GM21723 (cell line): ENCODE results near the gene RNPC3.

Experiments
- ATAC-seq: cut with Tn5 transposase; IDR thresholded peaks from one replicate; pipeline ENCODE4 v1.9.1; 2021; ENCODE audit warnings: mild to moderate bottlenecking, moderate library complexity; ENCODE audit not compliant: unreplicated experiment

Gene RNPC3

DNA sequence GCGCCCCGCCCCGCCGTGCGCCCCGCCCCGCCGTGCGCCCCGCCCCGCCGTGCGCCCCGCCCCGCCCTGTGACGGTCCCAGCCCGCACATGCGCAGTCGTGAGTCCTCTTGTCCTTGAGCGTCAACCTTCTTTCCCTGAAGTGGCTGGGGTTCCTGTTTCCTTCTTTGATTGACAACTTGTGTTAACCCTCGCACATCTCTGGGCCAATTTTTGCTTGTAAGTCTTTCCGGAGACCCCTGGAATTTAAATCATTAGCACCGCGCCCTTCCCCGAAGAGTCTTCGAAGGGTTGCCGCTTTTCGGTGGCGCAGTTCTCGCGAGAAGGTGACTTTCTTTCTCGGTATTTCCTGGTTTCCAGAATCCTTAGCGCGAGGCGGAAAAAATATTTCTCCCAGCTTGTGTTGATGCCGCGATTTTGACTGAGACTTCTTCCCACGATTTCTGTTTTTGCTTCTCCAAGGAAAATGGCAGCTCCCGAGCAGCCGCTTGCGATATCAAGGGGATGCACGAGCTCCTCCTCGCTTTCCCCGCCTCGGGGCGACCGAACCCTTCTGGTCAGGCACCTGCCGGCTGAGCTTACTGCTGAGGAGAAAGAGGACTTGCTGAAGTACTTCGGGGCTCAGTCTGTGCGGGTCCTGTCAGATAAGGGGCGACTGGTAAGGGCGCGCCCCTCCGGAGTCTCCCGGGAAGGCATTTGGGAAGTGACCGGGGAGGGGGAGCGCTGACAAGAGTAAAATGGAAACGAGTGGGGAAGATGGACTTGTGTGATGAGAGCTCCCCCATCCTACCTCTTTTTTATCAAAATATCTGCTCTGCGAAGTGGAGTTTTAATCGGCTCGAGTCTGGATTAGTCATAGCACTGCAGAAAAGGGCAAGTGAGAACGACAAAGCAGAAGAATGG, at the start of gene RNPC3:
Gene RNPC3 (plus strand): TSS at position 93 of the 901 bp plus-strand sequence. CDS start 372 bp downstream, at position 465.
- ATAC-seq = peak; percentile 88

- no peak for ATAC-seq
Observed at GRCh38 chr1:103477101-103477500, 48.4 kb upstream of the RNPC3 start.

GRCh38 chr1:103489935-103490334, 35.6 kb upstream of the RNPC3 start:
- no peak for ATAC-seq

GRCh38 chr1:103492003-103492625, 33.4 kb upstream of the RNPC3 start:
- no peak for ATAC-seq

DNA sequence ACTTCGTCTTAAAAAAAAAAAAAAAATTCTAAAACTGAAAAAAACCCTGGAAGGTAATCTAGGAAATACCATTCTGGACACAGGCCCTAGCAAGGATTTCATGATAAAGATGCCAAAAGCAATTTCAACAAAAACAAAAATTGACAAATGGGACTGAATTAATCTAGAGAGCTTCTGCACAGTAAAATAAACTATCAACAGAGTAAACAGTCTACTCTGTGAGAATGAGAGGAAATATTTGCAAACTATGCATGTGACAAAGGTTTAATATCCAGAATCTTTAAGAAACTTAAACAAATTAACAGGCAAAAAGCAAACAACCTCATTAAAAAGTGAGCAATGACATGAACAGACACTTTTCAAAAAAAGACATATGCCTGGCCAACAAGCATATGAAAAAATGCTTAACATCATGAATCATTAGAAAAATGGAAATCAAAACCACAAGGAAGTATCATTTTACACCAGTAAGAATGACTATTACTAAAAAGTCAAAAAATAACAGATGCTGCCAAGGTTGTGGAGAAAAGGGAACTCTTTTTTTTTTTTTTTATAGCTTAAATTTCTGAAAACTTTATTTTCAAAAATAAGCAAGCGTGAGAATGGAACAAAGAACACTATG, 29.4 kb upstream of the RNPC3 start:
- no peak for ATAC-seq

GRCh38 chr1:103497404-103497803, 28.1 kb upstream of the RNPC3 start:
- ATAC-seq = no peak

DNA sequence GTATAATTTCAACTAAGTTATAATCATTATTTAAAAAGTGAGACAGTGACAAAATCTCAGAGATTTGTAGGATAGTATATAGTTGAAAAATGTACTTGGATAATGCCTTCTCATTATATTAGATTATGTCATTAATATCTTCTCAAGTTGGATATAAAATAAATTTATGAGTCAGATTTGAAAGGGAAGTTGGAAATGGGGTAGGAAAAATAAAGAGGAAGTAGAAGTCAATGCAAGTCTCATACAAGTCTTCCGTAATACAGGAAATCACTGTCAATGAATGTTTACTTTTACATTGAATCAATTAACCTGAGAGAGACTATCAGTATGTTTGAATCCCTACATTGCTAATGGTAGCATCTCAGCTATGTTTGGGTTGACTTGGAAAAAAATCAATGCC, 16.2 kb upstream of the RNPC3 start:
- no peak for ATAC-seq

DNA sequence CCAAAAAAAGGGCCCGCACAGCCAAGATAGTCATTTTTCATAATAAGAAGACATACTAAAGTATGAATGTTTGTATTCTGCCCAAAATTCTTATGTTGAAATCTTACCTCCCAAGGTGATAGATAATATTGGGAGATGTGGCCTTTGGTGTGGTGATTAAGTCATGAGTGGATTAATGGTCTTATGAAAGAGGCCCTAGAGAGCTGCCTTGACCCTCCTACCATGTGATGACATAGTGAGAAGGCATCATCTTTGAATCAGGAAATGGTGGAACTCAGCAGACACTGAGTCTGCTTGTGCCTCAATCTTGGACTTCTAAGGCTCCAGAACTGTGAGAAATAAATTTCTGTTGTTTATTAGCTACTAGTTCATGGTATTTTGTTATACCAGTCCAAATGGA, 11.8 kb upstream of the RNPC3 start:
- no peak for ATAC-seq

GRCh38 chr1:103514920-103515503, 10.5 kb upstream of the RNPC3 start:
- ATAC-seq = peak; percentile 88

DNA sequence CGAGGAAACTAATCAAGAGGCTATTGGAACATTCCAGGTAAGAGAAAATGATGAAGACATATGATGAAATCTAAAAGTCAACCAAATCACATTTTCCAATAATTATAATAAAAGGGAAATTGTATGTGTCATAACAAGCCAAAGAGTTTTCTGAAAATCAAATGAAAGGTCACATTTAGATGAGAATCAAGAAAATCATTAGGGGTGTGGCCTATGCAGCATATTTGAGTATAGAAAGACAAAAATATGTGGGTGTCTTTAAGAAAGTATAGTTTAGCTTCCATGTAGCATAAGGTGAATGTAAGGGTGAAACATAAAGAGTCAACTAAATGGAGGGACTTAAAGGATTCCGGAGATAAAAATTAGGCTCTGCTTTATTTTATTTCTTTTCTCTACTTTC, 9.2 kb upstream of the RNPC3 start:
- ATAC-seq = no peak

DNA sequence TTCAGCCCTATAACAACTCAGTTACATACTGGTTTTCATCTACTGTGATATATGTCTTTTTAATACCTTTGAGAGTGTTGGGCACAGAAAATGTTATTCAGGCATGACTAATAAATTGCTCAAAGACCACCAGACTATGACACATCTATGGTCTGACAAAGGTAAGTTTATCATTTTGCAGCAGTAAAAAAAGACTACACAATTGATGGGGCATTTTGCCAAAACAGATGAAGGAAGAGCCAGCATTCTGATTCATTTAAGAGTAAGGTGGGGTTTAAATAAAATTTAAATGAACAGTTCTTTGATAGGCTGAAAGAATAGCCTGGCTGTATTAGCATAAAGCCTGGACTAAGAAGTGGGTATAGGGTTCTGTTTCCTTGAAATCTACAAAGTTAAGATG, 8.8 kb upstream of the RNPC3 start:
- ATAC-seq = no peak

DNA sequence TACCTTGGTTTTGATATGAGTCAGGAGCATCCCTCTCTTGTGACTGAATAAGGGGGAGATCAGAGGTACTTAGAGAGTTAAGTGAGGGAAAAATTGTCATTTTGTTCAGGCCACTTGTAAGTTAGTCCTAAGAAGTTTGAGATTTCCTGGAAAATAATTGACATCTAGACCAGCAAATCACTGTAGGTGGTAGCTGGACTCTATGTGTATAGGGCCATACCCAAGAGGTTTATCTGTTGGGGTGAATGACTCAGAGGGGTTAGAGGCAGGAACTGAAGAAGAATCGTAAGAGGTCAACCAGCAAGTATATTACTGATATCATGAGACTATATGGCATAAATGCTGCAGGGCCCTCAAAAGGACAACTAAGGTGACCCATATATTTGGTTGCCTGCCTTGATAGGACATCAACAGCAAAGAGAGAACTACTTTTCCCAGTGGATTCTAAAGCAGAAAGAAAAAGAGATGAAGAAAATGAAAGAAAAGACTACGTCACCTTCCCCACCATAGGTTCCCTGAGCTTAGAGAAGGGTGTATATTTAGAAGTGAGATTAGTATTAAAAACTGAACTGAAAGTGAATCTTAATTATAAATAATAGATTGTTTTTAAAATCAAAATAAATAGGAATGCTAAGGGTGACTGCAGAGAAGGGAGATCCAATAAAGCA, 8.0 kb upstream of the RNPC3 start:
- peak; percentile 75 for ATAC-seq

DNA sequence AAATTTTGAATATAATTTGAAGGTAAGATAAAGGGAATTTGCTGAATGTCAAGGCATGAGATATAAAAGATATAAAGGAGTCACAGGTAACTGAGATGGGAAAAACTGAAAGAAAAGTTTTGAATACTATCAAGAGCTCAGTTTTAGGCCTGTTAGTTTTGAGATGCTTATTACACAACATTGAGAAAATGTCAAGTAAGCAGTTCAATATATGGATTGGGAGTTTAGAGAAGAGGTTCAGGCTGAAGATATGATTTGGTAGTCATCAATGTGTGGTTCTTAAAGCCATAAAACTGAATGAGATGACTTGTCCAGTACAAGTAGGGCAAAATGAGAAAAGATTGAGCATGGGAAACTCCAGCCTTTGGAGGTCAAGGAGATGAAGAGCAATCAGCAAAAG, 4.7 kb upstream of the RNPC3 start:
- ATAC-seq = no peak

GRCh38 chr1:103523346-103523745, 2.2 kb upstream of the RNPC3 start:
- ATAC-seq = no peak

GRCh38 chr1:103525114-103525606, 339 bp upstream of the RNPC3 start:
- peak; percentile 58 for ATAC-seq

DNA sequence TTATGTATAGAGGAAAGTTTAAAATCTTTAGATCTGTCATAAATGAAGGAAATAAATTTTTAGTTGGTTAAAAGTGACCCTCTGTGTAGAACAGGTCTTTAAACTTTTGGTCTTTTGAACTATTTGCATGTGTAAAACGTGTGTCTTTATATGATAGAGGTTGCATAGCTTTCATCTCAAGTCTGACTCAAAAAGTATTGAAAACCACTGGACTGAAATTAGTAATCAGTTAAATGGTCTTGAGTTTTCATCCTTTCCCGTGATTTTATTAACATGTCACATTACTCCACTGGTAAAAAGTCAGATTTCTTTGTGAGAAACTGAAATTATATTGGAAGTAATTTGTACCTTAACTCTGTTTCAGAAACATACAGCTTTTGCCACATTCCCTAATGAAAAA, 1.8 kb downstream of the RNPC3 start:
- ATAC-seq = no peak

DNA sequence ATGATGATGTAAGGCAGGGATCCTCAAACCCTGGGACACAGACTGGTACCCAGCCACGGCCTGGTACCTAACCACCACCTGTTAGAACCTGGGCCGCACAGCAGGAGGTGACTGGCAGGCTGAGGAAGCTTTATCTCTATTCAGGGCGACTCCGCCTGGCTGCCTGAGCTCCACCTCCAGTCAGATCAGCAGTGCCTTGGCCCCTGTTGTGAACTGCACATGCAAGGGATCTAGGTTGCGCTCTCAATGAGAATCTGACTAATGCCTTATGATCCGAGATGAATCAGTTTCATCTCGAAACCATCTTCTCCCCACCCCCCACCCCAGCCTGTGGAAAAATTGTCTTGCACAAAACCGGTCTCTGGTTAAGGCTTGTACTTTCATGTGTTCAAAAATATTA, 4.2 kb downstream of the RNPC3 start:
- ATAC-seq = no peak

DNA sequence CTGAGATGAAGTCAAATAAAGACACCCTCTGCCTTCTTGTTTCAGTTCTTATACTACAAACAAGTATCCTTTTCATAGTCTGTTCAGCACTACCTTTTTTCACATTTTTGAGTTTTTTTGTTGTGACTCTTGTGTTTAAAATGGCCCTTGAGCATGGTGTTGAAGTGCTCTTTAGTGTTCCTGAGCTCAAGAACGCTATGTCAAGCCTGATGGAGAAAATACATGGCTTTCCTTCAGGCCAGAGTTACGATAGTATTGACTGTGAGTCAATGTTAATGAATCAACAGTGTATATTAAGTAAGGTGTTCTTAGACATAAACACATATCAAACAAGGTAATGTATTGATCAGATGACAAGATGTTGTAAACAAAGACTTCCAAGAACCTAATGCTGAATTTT, 12.7 kb downstream of the RNPC3 start:
- ATAC-seq = no peak

GRCh38 chr1:103541431-103541830, 15.9 kb downstream of the RNPC3 start:
- no peak for ATAC-seq

- ATAC-seq = no peak
Observed at GRCh38 chr1:103546496-103546895, 21.0 kb downstream of the RNPC3 start.

DNA sequence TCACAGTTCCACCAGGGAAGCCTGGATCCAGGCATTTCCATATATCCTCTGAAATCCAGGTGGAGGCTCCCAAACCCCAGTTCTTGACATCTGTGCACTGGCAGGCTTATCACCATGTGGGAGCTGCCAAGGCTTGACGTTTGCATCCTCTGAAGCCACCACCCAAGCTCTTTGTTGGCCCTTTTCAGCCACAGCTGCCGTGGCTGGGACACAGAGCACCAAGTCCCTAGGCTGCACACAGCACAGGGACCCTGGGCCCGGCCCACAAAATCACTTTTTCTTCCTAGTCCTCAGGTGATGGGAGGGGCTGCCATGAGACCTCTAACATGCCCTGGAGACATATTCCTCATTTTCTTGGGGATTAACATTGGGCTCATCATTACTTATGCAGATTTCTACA, 22.3 kb downstream of the RNPC3 start:
- ATAC-seq = no peak
